GM15510 (cell line): ENCODE results near the gene GNAQ.

ENCODE experiments used
- POLR2A ChIP-seq: IDR thresholded peaks from 3 replicates; pipeline ENCODE4 v1.6.1; 2011; ENCODE audit warnings: borderline replicate concordance; ENCODE audit not compliant: insufficient read length; ENCODE audit errors: extremely low read depth

GNAQ gene

GRCh38 chr9:77953590-77953989 lies 78.0 kb downstream of the GNAQ start:
- TF ChIP-seq POLR2A = no peak

GRCh38 chr9:77952635-77953328 lies 78.8 kb downstream of the GNAQ start:
- no peak for TF ChIP-seq POLR2A

- TF ChIP-seq POLR2A = no peak
Observed at GRCh38 chr9:77951369-77951768, 80.2 kb downstream of the GNAQ start.

- TF ChIP-seq POLR2A = no peak
Observed at GRCh38 chr9:77949751-77950436, 81.7 kb downstream of the GNAQ start.

DNA sequence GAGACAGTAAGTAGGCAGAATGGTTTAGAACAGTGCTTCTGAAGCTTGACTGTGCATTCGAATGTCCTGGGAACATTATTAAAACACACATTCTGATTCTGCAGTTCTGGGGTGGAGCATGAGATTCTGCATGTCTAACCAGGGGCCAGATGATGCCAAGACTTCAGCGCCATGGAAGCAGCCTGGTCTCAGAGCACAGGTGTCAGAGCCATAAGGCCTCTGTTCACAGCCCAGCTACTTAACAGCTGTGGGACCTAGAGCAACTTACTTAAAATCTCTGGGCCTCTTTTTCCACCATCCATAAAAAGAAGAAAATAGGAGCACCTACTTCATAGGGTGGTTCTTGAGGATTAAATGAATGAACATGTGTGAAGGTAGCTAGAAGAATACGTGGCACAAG lies 84.0 kb downstream of the GNAQ start:
- no peak for TF ChIP-seq POLR2A

DNA sequence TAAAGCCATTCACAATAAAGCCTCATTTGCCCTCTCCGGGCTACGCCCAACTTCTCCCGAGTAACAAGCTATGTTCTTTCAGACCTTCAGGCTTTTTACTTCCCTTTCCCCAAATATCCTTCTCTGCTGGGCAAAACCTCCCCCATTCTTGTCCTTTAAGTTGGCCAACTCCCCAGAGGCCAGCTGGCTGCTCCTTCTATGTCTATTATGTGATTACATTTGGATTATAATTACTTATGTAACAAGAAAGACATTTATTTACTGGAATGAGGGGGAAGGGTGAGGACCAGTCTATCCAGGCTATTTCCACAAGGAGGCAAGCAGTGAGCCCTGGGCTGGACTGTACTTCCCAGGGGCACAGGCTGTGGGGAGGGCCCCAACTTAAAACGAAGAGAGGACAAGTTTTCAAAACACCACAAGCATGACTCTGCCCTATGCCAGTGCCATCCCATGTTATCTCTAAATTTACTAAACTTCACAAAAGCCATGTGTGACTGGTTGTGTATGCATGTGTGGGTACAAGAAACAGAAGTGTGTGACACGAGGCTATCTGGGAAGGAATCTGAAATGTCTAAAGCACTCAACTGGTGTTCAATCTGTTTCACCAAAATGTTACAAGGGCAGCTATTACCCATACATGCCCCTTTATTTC lies 84.5 kb downstream of the GNAQ start:
- TF ChIP-seq POLR2A = no peak

GRCh38 chr9:77946296-77946695 lies 85.3 kb downstream of the GNAQ start:
- no peak for TF ChIP-seq POLR2A

- no peak for TF ChIP-seq POLR2A
Observed at GRCh38 chr9:77945798-77946197, 85.8 kb downstream of the GNAQ start.

DNA sequence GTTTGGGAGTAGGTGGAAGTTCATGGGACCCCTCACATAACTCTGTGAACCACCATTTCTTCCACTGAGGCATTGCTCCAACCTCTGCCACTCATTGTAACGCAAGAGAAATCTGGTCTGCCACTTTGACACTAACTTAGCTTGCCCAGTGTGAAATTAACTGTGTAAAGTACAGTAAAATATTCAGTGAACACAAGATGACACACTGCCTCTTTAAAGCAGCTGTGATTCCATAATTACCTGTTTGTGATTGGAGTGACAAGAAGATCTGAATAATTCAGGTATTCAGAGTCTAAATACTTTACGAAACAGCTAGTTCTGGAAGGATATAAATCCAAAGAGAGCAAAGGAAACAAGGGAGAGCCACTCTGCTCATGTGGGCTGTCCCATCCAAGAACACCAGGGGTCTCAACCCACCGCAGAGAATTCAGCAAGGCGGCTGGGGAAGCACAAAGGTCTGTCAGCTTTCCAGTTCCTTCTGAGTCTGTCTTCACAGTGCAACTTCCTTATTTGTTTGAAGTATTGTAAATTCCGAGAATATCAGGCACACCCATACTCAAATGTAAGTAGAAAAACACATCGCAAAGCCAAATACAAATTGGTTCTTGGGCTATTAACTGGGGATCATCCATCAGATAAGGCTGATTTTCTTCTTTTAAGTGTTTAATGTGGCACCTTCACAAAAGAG lies 86.9 kb downstream of the GNAQ start:
- TF ChIP-seq POLR2A = no peak

GRCh38 chr9:77943057-77943456 lies 88.6 kb downstream of the GNAQ start:
- TF ChIP-seq POLR2A = no peak

DNA sequence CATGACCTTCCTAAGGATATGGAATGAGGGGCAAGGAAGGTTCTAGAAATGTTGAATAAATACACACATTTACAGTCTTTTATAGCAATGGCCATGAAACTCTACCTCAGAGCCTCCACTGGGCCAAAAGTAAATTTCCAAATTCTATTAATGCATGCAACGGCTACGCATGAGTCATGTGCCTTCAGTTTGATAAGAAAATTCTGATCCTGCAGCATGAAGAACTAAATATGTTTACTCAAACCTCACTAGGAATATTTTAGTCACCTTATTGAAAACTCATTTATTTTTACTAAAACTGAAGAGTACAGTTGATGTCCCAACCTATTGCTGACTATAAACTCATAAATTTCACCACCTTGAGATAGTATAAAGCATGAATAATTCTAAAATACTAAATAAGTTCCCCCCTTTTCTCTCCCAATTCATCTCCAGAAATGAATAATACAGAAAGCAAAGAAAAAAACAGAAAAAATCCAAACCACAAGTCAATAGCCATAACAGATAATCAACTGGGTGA lies 92.4 kb downstream of the GNAQ start:
- TF ChIP-seq POLR2A = no peak

DNA sequence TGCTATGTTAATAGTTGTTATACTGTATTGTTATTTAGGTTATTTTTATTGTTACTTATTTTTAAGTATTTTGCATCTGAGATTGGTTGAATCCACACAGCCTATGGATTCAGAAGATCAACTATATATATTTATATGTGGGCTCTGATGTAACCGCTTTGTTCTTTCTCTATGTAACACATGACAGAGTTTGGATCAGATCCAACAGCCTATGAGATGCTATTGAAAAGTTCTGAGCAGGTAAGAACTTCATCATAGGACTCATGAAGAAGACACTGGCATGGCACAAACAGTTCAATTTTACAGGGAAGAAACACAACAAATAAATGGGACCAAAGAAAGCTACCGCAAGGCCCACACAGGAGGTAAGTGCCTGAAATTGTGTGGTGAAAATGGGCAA lies 93.4 kb downstream of the GNAQ start:
- TF ChIP-seq POLR2A = no peak

- TF ChIP-seq POLR2A = no peak
Observed at GRCh38 chr9:77935974-77936373, 95.6 kb downstream of the GNAQ start.

- TF ChIP-seq POLR2A = no peak
Observed at GRCh38 chr9:77935211-77935610, 96.4 kb downstream of the GNAQ start.

DNA sequence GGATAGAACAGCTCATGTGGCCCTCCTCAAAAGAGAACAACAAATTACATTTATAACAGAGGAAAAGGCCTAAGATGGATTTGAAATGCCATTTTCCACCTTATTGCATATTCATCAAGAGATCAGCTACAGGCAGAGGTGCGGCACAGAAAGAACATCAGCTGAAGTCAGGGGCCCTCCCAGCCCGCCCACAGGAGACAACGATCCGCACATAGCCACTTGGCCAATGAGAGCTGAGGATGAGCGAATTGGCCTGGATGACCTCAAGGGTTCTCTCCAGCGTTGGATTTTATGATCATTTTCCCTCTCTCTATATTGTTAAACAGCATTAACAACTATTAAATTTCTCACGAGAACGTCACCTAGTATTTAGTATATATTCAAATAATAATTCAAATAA lies 97.6 kb downstream of the GNAQ start:
- no peak for TF ChIP-seq POLR2A
